ENCODE measurements around the gene CCDC50. TPM values are rescaled to one million over a fixed set of nuclear protein-coding genes. Genes with fewer than 3 reads are reported as not detected.

CCDC50 gene, protein sequence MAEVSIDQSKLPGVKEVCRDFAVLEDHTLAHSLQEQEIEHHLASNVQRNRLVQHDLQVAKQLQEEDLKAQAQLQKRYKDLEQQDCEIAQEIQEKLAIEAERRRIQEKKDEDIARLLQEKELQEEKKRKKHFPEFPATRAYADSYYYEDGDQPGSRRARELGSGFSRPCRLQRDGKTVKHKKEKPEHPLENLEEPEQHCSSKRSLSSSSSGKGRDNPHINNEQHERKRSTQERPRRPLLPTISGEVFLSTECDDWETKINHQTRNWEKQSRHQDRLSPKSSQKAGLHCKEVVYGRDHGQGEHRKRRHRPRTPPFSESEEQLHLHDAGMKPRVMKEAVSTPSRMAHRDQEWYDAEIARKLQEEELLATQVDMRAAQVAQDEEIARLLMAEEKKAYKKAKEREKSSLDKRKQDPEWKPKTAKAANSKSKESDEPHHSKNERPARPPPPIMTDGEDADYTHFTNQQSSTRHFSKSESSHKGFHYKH
- total RNA-seq: 10 to 100 TPM; 27.8 to 58.7 (median 34.5) TPM

DNA sequence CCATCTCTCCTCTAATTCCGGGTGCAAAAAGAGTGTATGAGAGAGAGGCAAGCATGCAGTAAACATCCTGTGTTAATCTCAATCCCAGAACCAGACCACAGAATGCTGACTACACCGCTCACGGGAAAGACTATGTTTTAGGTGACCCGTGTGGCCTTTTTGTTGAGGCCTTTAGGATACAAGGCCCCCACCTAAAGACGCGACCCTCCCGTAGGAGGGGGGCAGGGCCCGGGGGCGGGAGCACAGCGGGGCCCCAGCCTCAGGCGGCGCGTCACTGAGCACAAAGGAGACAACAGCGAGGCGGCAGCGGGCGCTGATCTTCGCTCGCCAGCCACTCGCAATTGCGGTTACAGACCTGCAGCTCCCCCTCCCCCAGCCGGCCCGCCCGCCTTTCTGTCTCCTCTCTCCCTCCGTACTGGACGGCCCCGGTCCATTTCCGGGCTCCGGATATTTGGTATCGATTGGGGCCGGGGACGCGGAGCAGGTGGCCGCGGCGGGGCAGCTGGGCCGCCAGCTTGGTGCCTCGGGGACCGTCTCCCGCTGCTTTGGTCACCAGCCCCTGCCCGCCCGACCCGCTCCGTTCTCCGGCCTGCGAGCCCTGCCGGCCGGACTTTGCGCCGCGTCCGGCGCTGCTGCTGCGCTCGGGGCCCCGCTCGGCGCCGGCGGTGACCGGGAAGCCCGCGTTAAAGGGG lies at the start of gene CCDC50:
Gene CCDC50, plus strand, starts transcription at position 433 of the 692 bp plus-strand sequence. CDS start 281 bp downstream, outside the sequence.
- WGBS, 2 donors: 1% methylated on average over 48 to 62 of the region's 63 CpGs
- peak; percentile 76 to 97 for DNase-seq (ENCODE audit: low spot score in 2 of 2)
- TF ChIP-seq, protein P1, sequence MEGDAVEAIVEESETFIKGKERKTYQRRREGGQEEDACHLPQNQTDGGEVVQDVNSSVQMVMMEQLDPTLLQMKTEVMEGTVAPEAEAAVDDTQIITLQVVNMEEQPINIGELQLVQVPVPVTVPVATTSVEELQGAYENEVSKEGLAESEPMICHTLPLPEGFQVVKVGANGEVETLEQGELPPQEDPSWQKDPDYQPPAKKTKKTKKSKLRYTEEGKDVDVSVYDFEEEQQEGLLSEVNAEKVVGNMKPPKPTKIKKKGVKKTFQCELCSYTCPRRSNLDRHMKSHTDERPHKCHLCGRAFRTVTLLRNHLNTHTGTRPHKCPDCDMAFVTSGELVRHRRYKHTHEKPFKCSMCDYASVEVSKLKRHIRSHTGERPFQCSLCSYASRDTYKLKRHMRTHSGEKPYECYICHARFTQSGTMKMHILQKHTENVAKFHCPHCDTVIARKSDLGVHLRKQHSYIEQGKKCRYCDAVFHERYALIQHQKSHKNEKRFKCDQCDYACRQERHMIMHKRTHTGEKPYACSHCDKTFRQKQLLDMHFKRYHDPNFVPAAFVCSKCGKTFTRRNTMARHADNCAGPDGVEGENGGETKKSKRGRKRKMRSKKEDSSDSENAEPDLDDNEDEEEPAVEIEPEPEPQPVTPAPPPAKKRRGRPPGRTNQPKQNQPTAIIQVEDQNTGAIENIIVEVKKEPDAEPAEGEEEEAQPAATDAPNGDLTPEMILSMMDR (IDR thresholded peaks at IDR 0.05): no peak
- no peak for TF ChIP-seq POLR2A (IDR thresholded peaks at IDR 0.05)
- intact Hi-C loops (cut with DNase I; ENCODE audit: low total_unique reads): no loop called here
- peak within 1 kb of the TSS; percentile 92 for H3K4me3 ChIP-seq (ENCODE audit: low read depth, poor library complexity, severe bottlenecking)

DNA sequence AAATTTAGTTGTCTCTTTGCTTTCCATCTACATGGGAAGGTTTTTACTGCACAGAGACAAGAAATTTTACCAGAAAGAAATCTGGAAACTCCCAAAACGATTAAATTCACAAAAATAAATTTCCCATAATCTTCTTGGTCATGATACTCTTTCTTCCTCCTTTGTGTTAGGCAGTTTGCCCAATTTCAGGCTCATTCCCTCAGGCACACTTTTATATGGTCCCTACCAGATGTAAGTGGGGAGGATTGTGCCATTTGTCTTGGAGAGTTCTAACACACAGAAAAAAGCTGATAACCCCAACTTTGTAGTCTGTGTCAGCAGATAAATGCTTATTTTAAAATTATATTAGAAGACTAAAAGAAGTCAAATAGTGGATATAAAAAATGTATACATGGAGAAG lies 49.1 kb upstream of the CCDC50 start:
- TF ChIP-seq, protein P1 (IDR thresholded peaks at IDR 0.05): no peak
- TF ChIP-seq POLR2A (IDR thresholded peaks at IDR 0.05): no peak
- DNase-seq (ENCODE audit: low spot score in 2 of 2): no peak
- intact Hi-C loops (cut with DNase I; ENCODE audit: low total_unique reads): no loop called here
- H3K4me3 ChIP-seq (ENCODE audit: low read depth, poor library complexity, severe bottlenecking): no peak overlapping the region
- WGBS, 2 donors: 24 to 34% methylated on average over 1 of the region's 1 CpG

DNA sequence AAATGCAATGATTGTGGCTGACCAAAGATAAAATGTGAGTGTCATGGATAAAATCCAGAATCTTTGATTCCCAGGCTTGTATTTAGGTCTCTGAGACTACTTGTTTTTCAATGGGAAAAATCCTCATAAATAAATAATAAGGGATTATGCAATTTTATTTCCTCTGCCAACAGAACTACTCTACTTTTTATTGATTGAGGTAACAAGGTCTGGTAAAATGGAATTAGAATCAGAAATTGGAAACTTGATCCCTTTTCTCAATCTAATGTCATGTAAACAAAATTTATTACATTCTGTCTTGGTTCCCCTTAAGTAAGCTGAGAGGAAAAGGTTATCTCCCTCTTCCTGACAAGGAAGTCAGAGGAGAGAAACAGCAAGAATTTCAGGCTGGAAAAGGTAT lies 48.3 kb upstream of the CCDC50 start:
- intact Hi-C loops (cut with DNase I; ENCODE audit: low total_unique reads): no loop called here
- H3K4me3 ChIP-seq (ENCODE audit: low read depth, poor library complexity, severe bottlenecking): no peak overlapping the region
- TF ChIP-seq, protein P1 (IDR thresholded peaks at IDR 0.05): no peak
- TF ChIP-seq POLR2A (IDR thresholded peaks at IDR 0.05): no peak
- no peak for DNase-seq (ENCODE audit: low spot score in 2 of 2)

DNA sequence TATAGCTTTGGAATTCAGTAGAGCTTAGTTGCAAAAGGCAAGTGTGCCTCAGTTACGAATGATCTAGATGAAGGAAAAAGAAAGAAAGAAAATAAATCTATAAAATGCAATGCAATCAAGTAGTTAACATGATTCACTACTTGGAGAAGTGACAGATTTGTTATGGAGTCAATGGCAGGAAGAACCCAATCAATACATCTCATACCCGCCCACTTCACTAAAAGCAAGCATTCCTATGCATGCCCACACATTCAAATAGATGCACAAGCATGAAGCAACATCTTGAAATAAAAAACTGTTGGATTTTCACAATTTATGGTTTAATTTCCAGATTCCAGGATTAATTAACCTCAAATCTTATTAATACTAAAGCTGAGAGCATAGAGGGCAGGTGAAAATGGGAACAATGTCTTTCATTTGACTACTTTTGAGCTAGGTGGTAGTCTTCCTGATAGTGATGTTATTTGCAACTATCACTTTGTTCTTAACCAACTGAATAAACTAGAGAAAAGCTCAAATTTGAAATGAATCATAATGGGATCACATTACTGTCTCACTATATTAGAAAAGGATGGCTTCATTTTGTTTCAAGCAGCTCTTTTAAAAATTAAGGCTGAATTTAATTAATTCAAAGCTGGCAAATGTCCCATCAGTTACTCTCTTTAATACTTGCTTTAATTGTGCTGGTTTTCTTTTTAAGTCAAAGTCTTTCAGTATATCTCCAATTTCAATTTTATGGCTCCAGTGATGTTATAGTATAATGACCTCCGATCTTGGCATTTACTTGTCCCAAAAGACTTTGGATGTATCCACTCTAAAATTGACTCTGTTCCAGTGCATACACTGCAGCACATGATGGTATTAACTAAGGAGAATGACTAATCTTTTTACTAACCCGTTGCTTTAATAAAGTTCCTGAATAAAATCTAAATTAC lies 46.7 kb upstream of the CCDC50 start:
- intact Hi-C loops (cut with DNase I; ENCODE audit: low total_unique reads): no loop called here
- H3K4me3 ChIP-seq (ENCODE audit: low read depth, poor library complexity, severe bottlenecking): no peak overlapping the region
- WGBS, 2 donors: 38 to 42% methylated on average over 4 of the region's 4 CpGs
- DNase-seq (ENCODE audit: low spot score in 2 of 2): no peak
- TF ChIP-seq POLR2A (IDR thresholded peaks at IDR 0.05): no peak
- TF ChIP-seq, protein P1 (IDR thresholded peaks at IDR 0.05): no peak

DNA sequence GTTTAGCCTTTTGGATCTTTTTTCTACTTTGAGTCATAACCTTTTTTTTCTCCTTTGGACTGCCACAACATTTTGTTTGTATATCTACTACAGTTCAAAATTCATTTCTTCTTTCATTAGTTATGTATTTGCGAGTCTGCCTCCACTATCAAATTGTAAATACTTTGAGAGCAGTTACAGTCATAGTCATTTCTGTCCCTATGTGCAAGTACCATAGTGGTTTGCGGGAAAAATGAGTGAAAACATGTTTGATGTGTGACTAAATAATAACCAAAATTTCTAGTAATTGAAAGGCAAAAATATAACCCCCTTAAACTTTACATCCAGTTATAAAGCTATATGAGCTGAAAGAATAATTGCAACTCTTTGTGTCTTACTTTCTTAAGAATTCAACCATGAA lies 45.8 kb upstream of the CCDC50 start:
- TF ChIP-seq, protein P1 (IDR thresholded peaks at IDR 0.05): no peak
- TF ChIP-seq POLR2A (IDR thresholded peaks at IDR 0.05): no peak
- DNase-seq (ENCODE audit: low spot score in 2 of 2): no peak
- 93 to 94% methylated on average over 2 of the region's 2 CpGs for WGBS, 2 donors
- no peak overlapping the region for H3K4me3 ChIP-seq (ENCODE audit: low read depth, poor library complexity, severe bottlenecking)
- intact Hi-C loops (cut with DNase I; ENCODE audit: low total_unique reads): no loop called here

Data from lower leg skin (tissue), 4 donors.